ENCODE measurements around the gene TNFRSF4.

DNA sequence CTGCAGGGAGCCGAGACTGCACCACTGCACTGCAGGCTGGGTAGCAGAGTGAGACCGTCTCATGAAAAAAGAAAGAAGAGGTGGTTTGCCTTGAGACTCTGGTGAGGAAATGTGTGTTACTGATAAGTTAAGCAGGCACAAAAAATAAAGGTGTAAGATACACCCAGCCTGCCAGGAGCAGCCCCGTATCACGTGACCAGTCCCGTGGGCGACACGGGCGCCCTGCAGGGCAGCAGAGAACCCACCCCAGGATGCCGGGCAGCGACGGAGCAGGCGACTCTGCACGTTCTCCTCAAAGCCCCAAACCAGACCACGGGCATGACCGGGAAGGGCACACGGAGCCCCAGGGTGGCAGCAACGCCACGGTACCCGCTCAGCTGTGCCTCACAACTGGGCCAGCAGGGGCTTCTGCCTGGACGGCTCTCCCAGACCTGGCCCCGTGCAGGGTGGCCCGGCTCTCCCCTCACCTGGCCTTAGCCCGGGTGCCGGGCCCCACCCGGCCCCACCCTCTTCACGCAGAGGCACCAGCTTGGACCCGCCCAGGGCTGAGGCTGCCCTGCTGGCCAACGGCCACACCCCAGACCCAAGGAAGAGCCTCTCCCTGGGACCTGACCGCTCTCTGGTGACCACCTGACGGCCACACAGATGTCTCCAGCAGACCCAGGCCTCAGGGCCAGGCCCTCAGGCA is 8.1 kb upstream of the TNFRSF4 start:
- TF ChIP-seq MAX (IDR thresholded peaks at IDR 0.05; ENCODE audit: low read depth, low read length) (no peak), CTCF (IDR thresholded peaks at IDR 0.05; ENCODE audit: low read depth, low read length) (no peak), POLR2A (IDR thresholded peaks at IDR 0.05; ENCODE audit: extremely low read depth, insufficient read length) (no peak), MYC (IDR thresholded peaks at IDR 0.05; ENCODE audit: low read depth, low read length) (no peak)

Measured in NB4 (cell line).